GM18505 (cell line): Measurements from ENCODE around the gene BCL11B.
"Not testable (repeated sequence)": the region's sequence is repeated elsewhere in the genome, so short reads cannot be mapped to it uniquely, and the experiment has no call there.

Source experiments
- ATAC-seq: cut with Tn5 transposase; IDR thresholded peaks from one replicate; pipeline ENCODE4 v1.9.1; 2021; ENCODE audit not compliant: unreplicated experiment
- POLR2A ChIP-seq: IDR thresholded peaks from 4 replicates; pipeline ENCODE4 v1.6.1; 2011; ENCODE audit warnings: borderline replicate concordance; ENCODE audit not compliant: insufficient read depth, insufficient read length; ENCODE audit errors: extremely low read depth

The BCL11B gene

DNA sequence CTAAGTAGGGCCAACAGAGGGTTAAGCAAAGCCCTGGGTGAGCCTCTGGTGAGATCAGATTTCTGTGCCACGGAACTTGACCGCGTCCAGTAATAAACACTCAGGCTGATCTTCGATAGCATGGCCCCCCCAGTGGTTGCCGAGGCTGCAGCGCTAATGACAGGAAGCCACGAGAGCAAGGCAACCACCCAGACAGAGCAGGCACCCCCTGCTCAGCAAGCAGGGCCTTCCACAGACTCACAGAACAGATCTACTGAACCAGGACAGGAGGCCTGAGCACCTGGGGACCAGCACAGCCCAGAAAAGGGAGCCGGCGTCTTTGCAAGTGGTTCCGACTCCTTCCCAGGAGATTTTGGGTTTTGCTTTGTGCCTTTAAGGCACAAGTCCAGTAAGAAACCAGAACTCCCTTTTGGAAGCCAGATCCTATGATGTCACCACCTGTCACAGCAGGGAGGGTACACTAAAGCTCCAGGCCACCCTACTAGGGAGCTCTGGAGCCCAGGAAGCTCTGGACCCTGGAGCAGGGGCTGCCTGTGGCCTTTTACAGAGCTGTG is 42.3 kb downstream of the BCL11B start:
- no peak for TF ChIP-seq POLR2A
- no peak for ATAC-seq

DNA sequence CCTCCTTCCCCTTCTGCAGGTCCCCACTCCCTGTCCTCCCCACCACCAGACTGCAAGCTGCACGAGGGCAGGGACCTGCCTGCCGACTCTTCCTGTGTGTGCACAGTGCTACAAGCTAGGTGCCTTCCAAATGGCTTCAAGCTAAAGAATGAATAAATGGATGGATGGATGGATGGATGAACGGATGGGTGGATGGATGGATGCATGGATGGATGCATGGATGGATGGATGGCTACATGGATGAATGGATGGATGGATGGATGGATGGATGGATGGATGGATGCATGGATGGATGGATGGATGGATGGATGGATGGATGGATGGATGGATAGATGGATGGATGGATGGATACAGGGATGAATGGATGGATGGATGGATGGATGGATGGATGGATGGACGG is 43.2 kb downstream of the BCL11B start:
- ATAC-seq, result not testable (repeated sequence)

DNA sequence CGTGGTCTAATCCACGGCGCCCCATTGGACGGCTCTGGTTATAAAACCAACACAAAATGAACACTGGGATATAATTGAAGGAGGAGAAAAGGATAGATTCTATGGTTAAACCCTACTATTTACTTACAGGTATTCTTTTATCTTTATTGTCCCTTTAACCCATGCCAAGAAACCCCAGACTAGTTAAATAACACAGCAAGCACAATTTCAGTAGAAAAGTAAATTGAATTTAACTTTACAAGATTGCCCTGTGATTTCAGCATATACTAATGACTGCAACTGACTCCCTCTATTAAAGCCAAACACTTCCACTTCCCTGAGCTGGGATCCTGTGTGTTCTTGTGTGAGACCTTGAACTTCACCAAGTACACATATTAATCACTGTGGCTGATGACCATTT is 45.3 kb downstream of the BCL11B start:
- TF ChIP-seq POLR2A, result no peak
- ATAC-seq, result no peak

DNA sequence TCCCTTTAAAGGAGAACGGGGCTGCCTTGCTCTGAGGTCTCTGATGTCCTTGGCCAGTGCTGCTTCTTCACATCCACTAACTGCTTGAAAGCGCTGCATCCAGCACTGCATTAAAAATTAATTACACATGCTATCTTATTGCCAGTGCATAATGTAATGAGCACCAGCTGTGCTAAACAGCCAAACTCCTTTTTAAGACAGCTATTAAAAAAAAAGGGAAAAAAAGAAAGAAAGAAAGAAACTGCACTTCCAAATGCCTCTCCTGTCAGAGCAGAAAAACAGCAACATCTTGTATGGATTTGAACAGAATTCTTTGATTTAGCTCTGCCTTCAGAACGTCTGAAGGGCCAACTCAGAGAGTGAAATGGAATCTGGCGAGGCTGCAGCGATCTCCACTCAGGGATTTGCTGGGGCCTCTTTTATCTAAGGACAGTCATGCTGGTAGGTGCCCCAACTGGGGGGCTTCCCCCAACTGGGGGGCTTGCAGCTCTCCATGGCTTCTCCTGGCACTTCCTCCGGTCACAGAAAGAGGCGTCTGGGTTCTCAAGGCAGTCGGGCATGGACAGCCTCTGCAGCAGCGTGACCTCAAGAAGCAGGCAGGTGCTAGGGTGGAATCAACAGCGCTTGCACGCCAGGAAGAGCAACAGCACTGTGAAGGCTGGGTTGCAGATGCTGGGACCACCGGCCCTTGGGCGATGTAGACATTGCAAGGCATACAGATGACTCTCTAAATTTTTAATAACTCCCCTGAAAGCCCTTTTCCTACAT is 46.4 kb downstream of the BCL11B start:
- ATAC-seq, result no peak
- TF ChIP-seq POLR2A, result no peak

DNA sequence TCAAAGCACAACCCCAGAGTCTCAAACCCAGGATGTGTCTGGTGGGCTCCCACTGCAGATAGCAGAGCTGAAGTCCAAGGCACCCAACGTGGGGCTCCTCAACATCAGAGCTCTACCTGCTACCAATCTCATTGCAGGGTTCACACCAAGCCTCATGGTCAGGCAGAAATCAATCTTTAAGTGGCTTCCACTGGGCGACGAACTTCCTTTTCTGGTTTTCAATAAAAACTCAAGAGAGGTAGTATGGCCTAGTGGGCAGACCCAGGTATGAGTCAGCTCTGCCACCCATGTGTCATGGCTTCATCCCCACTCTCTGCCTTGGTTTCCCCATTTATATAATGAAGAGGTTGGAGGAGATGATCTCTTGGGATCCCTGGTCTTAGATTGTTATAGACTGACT is 47.0 kb downstream of the BCL11B start:
- ATAC-seq, result no peak
- TF ChIP-seq POLR2A, result no peak

DNA sequence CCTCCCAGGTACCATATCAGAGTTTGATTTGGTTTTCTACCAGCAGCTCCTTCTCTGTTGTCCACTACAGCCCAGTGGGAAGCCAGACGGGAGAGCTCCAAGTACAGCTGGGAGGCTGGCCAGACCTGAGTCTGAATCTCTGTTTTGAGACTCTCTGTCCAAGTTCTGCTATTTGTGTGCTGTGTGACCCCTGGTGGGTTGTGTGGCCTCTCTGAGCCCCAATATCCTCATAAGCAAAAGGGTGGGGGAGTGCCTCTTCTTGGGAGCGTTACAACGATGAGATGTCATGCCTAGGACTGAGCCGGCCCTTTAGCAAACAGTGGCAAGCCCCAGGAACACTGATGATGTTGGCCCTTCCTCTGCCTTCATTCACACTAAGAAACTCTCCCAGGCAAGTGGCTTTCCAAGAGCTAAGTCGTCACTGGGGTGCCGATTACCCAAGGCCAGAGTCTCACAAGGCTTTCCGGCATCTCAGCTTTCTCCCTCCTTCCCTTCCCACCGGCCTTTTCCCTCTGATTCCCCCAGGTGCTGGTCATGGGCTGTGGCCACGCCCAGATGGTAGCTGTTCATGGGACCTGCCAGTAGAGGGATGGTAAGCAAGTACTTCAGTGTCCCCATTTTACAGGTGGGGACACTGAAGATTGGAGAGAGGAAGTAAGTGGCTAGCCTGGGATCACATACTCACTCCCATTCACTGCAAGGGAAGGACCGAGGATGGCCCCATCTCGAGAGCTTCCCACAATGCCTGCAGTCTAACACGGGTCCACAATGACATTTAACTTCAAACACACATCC is 47.7 kb downstream of the BCL11B start:
- no peak for ATAC-seq
- TF ChIP-seq POLR2A, result no peak

DNA sequence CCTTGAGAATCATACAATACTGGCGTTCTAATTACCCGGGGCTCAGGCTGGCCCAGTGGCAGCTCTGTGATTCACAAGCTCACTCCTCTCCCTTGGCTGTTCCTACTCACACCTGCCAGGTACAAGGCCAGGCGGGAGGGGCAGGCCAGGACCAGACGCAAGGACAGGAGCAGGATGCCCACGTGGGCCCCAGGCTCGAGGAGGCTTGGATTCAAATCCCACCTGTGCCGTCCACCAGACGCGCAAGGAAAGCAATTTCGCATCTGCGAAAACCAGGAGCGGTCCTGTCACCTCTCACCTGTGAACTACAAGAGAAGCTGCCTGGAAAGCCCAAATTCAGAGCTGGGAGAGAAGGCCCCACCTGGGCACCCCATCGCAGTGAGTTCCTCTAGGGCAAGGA is 50.6 kb downstream of the BCL11B start:
- ATAC-seq, result no peak

DNA sequence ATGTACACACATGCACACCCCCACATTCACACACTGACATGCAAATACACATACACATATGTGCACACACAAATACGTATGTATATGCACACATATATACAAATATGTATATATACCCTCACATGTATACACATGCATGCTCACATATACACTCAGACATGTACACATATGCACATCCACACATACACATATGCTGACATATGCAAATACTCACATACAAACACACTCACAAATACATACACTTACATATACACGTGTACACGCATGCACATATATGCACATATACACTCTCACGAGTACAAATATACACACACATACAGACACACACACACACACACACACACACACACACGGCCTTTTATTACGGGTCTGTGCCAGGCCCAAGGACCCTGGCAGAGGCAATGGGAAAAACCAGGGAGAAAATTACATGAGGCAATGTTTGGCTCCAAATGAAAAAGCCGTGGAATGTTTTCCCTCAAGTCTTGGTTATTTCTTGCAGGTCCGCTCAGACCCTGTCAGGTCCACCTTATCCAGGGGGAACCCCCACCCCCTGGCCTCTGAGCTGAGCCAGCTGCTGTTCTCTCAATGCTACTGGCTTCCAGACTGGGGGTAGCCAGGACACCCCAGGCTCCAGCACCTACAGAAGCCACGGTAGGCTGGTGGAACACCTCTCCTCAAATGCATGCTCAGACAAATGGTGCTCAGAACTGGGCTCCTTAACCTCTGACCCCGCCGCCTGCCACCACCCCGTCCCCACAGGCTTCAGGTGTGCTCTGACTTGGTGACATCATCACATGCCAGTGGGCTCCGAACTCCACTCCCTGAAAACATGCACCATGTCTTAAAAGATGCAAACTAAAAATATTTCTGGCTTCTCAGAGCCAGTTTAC is 54.7 kb downstream of the BCL11B start:
- TF ChIP-seq POLR2A, result no peak
- ATAC-seq, result no peak

More for the DNA sequence above, 50.6 kb downstream of the BCL11B start:
- no peak for TF ChIP-seq POLR2A

DNA sequence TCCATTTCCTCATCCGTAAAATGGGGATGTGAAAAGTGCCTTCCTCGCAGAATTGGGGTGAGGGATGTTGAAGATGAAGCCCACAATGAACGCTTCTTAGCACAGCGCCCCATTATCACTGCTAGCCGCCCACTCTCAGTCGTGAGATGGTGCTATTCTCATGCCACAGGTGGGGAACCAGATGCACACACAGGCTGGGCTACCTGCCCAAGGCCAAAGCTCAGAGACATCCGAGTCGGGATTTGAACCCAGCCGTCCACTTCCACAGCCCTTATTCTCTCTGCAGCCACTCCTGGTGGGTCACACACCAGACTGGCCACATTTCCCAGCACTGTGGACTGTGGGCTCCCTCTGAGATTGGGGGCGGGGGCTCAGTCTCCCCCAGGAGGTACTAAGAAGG is 55.8 kb downstream of the BCL11B start:
- no peak for TF ChIP-seq POLR2A
- no peak for ATAC-seq

DNA sequence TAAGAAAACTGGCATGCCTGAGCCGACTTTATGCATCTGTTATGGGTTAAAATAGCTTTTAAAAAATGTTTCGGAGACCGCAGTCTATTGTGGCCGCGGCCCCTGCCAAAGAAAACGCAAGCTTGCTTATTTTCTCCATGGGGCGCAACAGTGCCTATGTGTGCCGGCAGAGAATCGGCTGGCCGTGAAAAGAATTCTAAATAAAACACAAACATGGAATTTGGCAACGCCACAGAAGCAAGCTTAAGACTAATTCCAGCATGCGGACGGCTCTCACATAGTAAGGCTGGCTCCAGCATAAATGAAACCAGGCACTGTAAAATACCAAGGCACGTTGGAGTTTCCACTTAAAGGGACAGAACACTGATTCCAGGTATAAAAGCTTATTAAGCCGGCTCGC is 56.7 kb downstream of the BCL11B start:
- no peak for ATAC-seq
- no peak for TF ChIP-seq POLR2A

DNA sequence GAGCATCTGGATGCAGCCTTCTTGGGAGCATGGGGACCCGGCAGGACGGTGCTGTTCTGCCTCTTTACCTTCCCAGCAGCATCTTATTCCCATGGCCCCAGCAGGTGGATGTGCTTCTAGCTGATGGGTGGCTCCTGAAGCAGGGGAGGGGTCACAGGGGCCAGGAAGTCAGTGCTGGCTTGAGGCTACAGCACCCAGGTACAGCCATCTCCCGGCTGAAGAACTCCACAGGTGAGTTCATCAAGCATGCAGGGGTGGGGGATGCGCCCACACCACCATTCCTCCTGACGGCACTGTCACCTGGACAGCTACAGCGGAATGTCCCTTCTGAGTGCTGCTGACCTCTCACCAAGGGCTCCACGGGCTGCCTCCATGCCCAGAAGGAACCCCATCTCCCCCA is 57.3 kb downstream of the BCL11B start:
- no peak for TF ChIP-seq POLR2A
- ATAC-seq, result no peak

DNA sequence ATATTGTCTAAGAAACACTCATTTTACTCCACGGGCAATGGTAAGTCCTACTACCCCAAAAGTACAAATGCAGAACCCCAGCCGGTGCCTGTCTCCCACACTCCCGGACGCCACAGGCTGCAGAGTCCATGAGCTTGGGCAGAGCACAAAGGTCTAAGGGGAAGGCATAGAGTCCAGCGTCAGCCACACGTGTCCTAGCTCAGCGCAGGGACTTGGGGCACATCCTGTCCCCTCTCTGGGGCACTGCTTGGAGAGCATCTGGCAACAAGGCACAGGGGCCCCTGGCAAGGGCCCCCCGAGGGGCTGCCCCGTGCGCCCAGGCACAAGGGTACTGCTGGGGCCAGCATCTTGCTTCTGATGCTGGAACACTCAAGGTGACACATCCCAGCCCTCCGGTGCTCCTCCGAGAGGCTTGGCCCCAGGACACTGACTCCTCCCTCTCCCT is 58.4 kb downstream of the BCL11B start:
- no peak for TF ChIP-seq POLR2A
- no peak for ATAC-seq

DNA sequence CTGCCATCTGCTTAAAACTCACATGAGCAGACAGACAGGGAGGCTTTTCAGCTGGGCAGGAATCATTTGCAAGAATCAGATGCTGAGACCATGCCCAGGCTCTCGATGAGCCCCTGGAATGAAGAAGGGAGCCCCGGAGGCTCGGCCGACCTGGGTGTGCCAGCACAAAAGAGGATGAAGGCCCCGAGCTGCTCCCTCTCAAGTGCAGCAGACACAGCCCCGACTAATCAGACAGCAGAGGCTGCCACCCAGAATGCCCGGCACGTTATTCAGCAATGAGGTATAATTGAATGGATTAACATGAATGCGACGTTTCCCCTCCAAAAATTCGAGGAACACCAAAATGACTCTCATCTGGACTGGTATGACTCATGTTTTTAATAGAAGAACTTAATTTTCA is 58.9 kb downstream of the BCL11B start:
- TF ChIP-seq POLR2A, result no peak
- no peak for ATAC-seq

DNA sequence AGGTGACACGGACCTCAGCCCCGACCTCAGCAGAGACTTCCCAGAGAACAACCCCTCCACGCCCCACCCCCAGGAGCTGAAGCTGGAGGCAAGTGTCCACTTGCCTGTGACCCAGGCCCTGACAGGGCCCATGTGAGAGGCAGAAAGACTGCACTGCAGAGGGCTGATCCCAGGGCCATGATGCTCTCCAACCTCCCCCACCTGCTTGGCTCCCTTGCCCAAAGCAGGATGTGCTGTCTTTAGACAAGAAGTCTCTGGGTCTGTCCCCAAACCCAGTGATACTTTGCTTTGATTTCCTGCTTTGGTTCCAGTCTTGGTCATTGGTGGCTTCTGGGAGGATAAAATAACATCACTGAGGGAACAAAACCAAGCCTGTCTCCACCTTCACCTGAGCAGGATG is 59.4 kb downstream of the BCL11B start:
- no peak for ATAC-seq
- TF ChIP-seq POLR2A, result no peak

DNA sequence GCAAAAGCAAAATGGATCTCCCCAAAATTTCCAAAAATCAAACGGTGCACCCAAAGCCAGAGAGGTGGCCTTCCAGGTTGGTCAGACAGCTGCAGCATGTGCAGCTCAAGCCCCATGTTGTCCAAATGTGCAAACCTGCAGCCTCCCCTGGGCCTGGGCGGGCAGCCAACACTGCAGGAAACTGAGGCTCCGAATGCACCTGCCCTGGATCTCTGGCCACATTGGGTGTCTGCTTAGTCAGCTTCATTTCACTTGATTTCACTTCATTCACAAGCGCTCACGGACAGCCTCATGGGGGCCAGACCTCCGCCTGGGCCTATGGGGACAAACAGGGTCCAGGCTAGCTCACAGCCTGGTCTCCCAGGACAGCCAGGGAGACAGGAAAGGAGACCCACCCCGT is 59.8 kb downstream of the BCL11B start:
- no peak for TF ChIP-seq POLR2A
- no peak for ATAC-seq
